ENCODE results near the gene PRKCA. TPM values are rescaled to one million over a fixed set of nuclear protein-coding genes. Genes with fewer than 3 reads are reported as not detected.

The PRKCA gene
- total and polyA plus RNA-seq, 4 donors, result 3.0 to 14.1 (median 5.4) TPM

- no peak for TF ChIP-seq EGR1 (IDR thresholded peaks at IDR 0.05; ENCODE audit: low read depth in 2 of 2)
- TF ChIP-seq FOXA2 (IDR thresholded peaks at IDR 0.05), result no peak
- TF ChIP-seq ATF3 (IDR thresholded peaks at IDR 0.05), result no peak
Measured at GRCh38 chr17:66481271-66481670, 178.9 kb downstream of the PRKCA start (continued).

GRCh38 chr17:66483906-66484305 lies 181.5 kb downstream of the PRKCA start:
- H3K9me3 ChIP-seq (ENCODE audit: control insufficient read depth in 4 of 4, low read length in 3 of 4), result no peaks in the 10 kb centered on the region

More at GRCh38 chr17:66483906-66484305, 181.5 kb downstream of the PRKCA start:
- DNase-seq (ENCODE audit: low spot score), result no peak
- no peak for TF ChIP-seq JUND (IDR thresholded peaks at IDR 0.05)
- no peak for TF ChIP-seq RAD21 (IDR thresholded peaks at IDR 0.05)
- no peak for TF ChIP-seq CTCF (IDR thresholded peaks at IDR 0.05; ENCODE audit: low read depth, low read length, missing input control)
- TF ChIP-seq TAF1 (conservative IDR thresholded peaks at IDR 0.05), result no peak
- TF ChIP-seq SP1 (IDR thresholded peaks at IDR 0.05), result no peak
- no peak for TF ChIP-seq NR2F2 (IDR thresholded peaks at IDR 0.05)
- TF ChIP-seq EGR1 (IDR thresholded peaks at IDR 0.05; ENCODE audit: low read depth in 2 of 2), result no peak
- no peak for TF ChIP-seq RXRA (IDR thresholded peaks at IDR 0.05)
- no peak for TF ChIP-seq GABPA (IDR thresholded peaks at IDR 0.05 in 1 of 2, conservative IDR thresholded peaks at IDR 0.05 in 1 of 2)
- no peak for TF ChIP-seq HNF4G (IDR thresholded peaks at IDR 0.05)
- TF ChIP-seq YY1 (IDR thresholded peaks at IDR 0.05), result no peak
- TF ChIP-seq HNF4A (conservative IDR thresholded peaks at IDR 0.05), result no peak
- no peak for TF ChIP-seq ZBTB33 (IDR thresholded peaks at IDR 0.05)
- no peak for TF ChIP-seq ATF3 (IDR thresholded peaks at IDR 0.05)
- no peak for TF ChIP-seq REST (IDR thresholded peaks at IDR 0.05)
- no peak for TF ChIP-seq MAX (IDR thresholded peaks at IDR 0.05)
- TF ChIP-seq FOXA2 (IDR thresholded peaks at IDR 0.05), result no peak
- TF ChIP-seq FOXA1 (IDR thresholded peaks at IDR 0.05), result no peak
- Histone ChIP-seq H3K27ac (ENCODE audit: low read depth in 1 of 2, low read length in 2 of 2) (no peak overlapping the region), H3K4me3 (ENCODE audit: low read depth in 1 of 3, low read length in 3 of 3) (no peak overlapping the region), H3K36me3 (ENCODE audit: control insufficient read depth in 4 of 4, insufficient read depth in 3 of 4, low read depth in 1 of 4, low read length in 3 of 4) (peaks cover 0 to 1% (median 0%) of the 10 kb centered on the region in 4 donors), H3K27me3 (ENCODE audit: control insufficient read depth in 4 of 4, insufficient read depth in 4 of 4, low read length in 3 of 4) (no peaks in the 10 kb centered on the region), H3K4me1 (ENCODE audit: control insufficient read depth in 4 of 4, insufficient read depth in 4 of 4, low read length in 3 of 4) (peaks cover 0 to 25% (median 15%) of the 10 kb centered on the region in 4 donors), H3K9ac (ENCODE audit: low read depth in 1 of 2, low read length in 2 of 2) (no peak overlapping the region)
- WGBS, result 93% methylated on average over 8 of the region's 8 CpGs

Data from liver (tissue), 9 donors.